ENCODE data around the gene IL20RB. TPM values are rescaled to one million over a fixed set of nuclear protein-coding genes. Genes with fewer than 3 reads are reported as not detected.

IL20RB gene
- total RNA-seq, 1 donor from 2014 or later: 1.8 TPM

GRCh38 chr3:136942803-136943202, 15.0 kb upstream of the IL20RB start:
- Mint-ChIP-seq H3K4me3 (ENCODE audit: unreplicated experiment) (no peak overlapping the region), H3K27me3 (ENCODE audit: unreplicated experiment) (peaks cover 2% of the 10 kb centered on the region), H3K4me1 (ENCODE audit: low read depth, unreplicated experiment) (peaks cover 18% of the 10 kb centered on the region), H3K36me3 (ENCODE audit: unreplicated experiment) (peaks cover 11% of the 10 kb centered on the region), H3K27ac (ENCODE audit: unreplicated experiment) (peak overlapping the region; percentile 5), H3K9me3 (ENCODE audit: unreplicated experiment) (peaks cover 5% of the 10 kb centered on the region)
- DNase-seq: no peak
- TF ChIP-seq CTCF (IDR thresholded peaks at IDR 0.05; ENCODE audit: partially characterized antibody, unreplicated experiment): no peak

GRCh38 chr3:136943436-136943835, 14.3 kb upstream of the IL20RB start:
- peaks cover 2% of the 10 kb centered on the region for H3K27me3 Mint-ChIP-seq (ENCODE audit: unreplicated experiment)
- DNase-seq: no peak
- peak overlapping the region; percentile 5 for H3K27ac Mint-ChIP-seq (ENCODE audit: unreplicated experiment)
- no peak for TF ChIP-seq CTCF (IDR thresholded peaks at IDR 0.05; ENCODE audit: partially characterized antibody, unreplicated experiment)
- H3K4me3 Mint-ChIP-seq (ENCODE audit: unreplicated experiment): no peak overlapping the region
- peaks cover 18% of the 10 kb centered on the region for H3K4me1 Mint-ChIP-seq (ENCODE audit: low read depth, unreplicated experiment)
- H3K36me3 Mint-ChIP-seq (ENCODE audit: unreplicated experiment): peaks cover 9% of the 10 kb centered on the region
- H3K9me3 Mint-ChIP-seq (ENCODE audit: unreplicated experiment): peaks cover 5% of the 10 kb centered on the region

- H3K27ac Mint-ChIP-seq (ENCODE audit: unreplicated experiment): no peak overlapping the region
- peaks cover 2% of the 10 kb centered on the region for H3K27me3 Mint-ChIP-seq (ENCODE audit: unreplicated experiment)
- H3K9me3 Mint-ChIP-seq (ENCODE audit: unreplicated experiment): peaks cover 5% of the 10 kb centered on the region
Observed at GRCh38 chr3:136946978-136947377, 10.8 kb upstream of the IL20RB start.

GRCh38 chr3:136947477-136947876, 10.3 kb upstream of the IL20RB start:
- no peak for DNase-seq
- no peak for TF ChIP-seq CTCF (IDR thresholded peaks at IDR 0.05; ENCODE audit: partially characterized antibody, unreplicated experiment)
- no peak overlapping the region for H3K27ac Mint-ChIP-seq (ENCODE audit: unreplicated experiment)
- no peak overlapping the region for H3K4me3 Mint-ChIP-seq (ENCODE audit: unreplicated experiment)
- H3K4me1 Mint-ChIP-seq (ENCODE audit: low read depth, unreplicated experiment): peaks cover 16% of the 10 kb centered on the region
- peaks cover 9% of the 10 kb centered on the region for H3K36me3 Mint-ChIP-seq (ENCODE audit: unreplicated experiment)
- peaks cover 5% of the 10 kb centered on the region for H3K9me3 Mint-ChIP-seq (ENCODE audit: unreplicated experiment)
- peaks cover 2% of the 10 kb centered on the region for H3K27me3 Mint-ChIP-seq (ENCODE audit: unreplicated experiment)

More at GRCh38 chr3:136946978-136947377, 10.8 kb upstream of the IL20RB start:
- Mint-ChIP-seq H3K36me3 (ENCODE audit: unreplicated experiment) (peaks cover 9% of the 10 kb centered on the region), H3K4me1 (ENCODE audit: low read depth, unreplicated experiment) (peaks cover 18% of the 10 kb centered on the region), H3K4me3 (ENCODE audit: unreplicated experiment) (no peak overlapping the region)
- DNase-seq: no peak
- no peak for TF ChIP-seq CTCF (IDR thresholded peaks at IDR 0.05; ENCODE audit: partially characterized antibody, unreplicated experiment)

- H3K36me3 Mint-ChIP-seq (ENCODE audit: unreplicated experiment): peaks cover 9% of the 10 kb centered on the region
- no peak for DNase-seq
- no peak overlapping the region for H3K27ac Mint-ChIP-seq (ENCODE audit: unreplicated experiment)
- no peaks in the 10 kb centered on the region for H3K27me3 Mint-ChIP-seq (ENCODE audit: unreplicated experiment)
- no peak for TF ChIP-seq CTCF (IDR thresholded peaks at IDR 0.05; ENCODE audit: partially characterized antibody, unreplicated experiment)
- peaks cover 3% of the 10 kb centered on the region for H3K4me1 Mint-ChIP-seq (ENCODE audit: low read depth, unreplicated experiment)
- no peaks in the 10 kb centered on the region for H3K9me3 Mint-ChIP-seq (ENCODE audit: unreplicated experiment)
- H3K4me3 Mint-ChIP-seq (ENCODE audit: unreplicated experiment): no peak overlapping the region
Observed at GRCh38 chr3:136949146-136949545, 8.6 kb upstream of the IL20RB start.

Measured in glutamatergic neuron (in vitro differentiated cells).